ELR (cell line): ENCODE measurements around the gene JPH2.

Source experiments
- DNase-seq: peaks from one replicate; pipeline ENCODE4 v3.0.0-alpha.2; 2015; ENCODE audit warnings: low read depth

The JPH2 gene

GRCh38 chr20:44075191-44075949 is 111.6 kb downstream of the JPH2 start:
- DNase-seq = no peak

- DNase-seq = peak; percentile 76
Observed at GRCh38 chr20:44074252-44075151, 112.5 kb downstream of the JPH2 start.

GRCh38 chr20:44073675-44074071 is 113.3 kb downstream of the JPH2 start:
- DNase-seq = no peak

- DNase-seq = no peak
Observed at GRCh38 chr20:44073011-44073674, 113.8 kb downstream of the JPH2 start.

GRCh38 chr20:44072384-44072783 is 114.6 kb downstream of the JPH2 start:
- DNase-seq = no peak

- no peak for DNase-seq
Observed at GRCh38 chr20:44071526-44072111, 115.4 kb downstream of the JPH2 start.

- DNase-seq = no peak
Observed at GRCh38 chr20:44071057-44071456, 115.9 kb downstream of the JPH2 start.

GRCh38 chr20:44070139-44070900 is 116.7 kb downstream of the JPH2 start:
- DNase-seq = no peak

GRCh38 chr20:44069203-44070011 is 117.6 kb downstream of the JPH2 start:
- no peak for DNase-seq

- no peak for DNase-seq
Observed at GRCh38 chr20:44068316-44069201, 118.4 kb downstream of the JPH2 start.

GRCh38 chr20:44067650-44068081 is 119.3 kb downstream of the JPH2 start:
- DNase-seq = no peak

- no peak for DNase-seq
Observed at GRCh38 chr20:44066645-44067606, 120.1 kb downstream of the JPH2 start.

- DNase-seq = no peak
Observed at GRCh38 chr20:44065401-44066340, 121.3 kb downstream of the JPH2 start.

- no peak for DNase-seq
Observed at GRCh38 chr20:44064501-44065400, 122.2 kb downstream of the JPH2 start.
